ENCODE measurements around the gene MED12L. TPM values are rescaled to one million over a fixed set of nuclear protein-coding genes. Genes with fewer than 3 reads are reported as not detected.

Gene MED12L
- total RNA-seq, 1 donor from 2014 or later, result 1.4 TPM

- Mint-ChIP-seq H3K27me3 (ENCODE audit: unreplicated experiment) (no peaks in the 10 kb centered on the region), H3K36me3 (ENCODE audit: unreplicated experiment) (no peaks in the 10 kb centered on the region), H3K4me1 (ENCODE audit: unreplicated experiment) (no peaks in the 10 kb centered on the region), H3K9me3 (ENCODE audit: unreplicated experiment) (no peaks in the 10 kb centered on the region), H3K4me3 (ENCODE audit: unreplicated experiment) (no peak overlapping the region), H3K27ac (ENCODE audit: unreplicated experiment) (no peak overlapping the region)
- DNase-seq (ENCODE audit: extremely low spot score, unreplicated experiment), result no peak
- no peak for TF ChIP-seq CTCF (IDR thresholded peaks at IDR 0.05)
Observed at GRCh38 chr3:151171145-151171757, 85.8 kb downstream of the MED12L start.

DNA sequence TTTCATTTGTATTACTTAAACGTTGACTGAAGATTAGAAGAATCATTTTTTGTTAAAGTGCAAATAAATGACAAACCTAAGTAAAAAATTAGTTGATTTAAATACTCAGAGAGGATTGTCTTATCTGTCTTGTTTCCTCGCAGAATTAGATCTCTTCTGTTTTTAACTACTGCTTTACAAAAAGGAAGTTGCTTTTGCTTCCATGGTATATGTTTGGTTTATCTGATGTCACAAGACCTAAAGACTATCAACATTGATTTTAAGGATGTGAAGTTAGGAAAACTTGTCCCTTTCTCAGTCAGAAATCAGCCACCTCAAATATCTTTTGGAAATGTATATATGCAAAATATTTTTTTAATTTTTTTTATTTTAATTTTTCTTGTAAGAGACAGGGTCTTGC, 88.9 kb downstream of the MED12L start:
- H3K27me3 Mint-ChIP-seq (ENCODE audit: unreplicated experiment), result no peaks in the 10 kb centered on the region
- no peak for TF ChIP-seq CTCF (IDR thresholded peaks at IDR 0.05)
- DNase-seq (ENCODE audit: extremely low spot score, unreplicated experiment), result no peak
- no peak overlapping the region for H3K27ac Mint-ChIP-seq (ENCODE audit: unreplicated experiment)
- no peaks in the 10 kb centered on the region for H3K36me3 Mint-ChIP-seq (ENCODE audit: unreplicated experiment)
- H3K9me3 Mint-ChIP-seq (ENCODE audit: unreplicated experiment), result no peaks in the 10 kb centered on the region
- no peak overlapping the region for H3K4me3 Mint-ChIP-seq (ENCODE audit: unreplicated experiment)
- no peaks in the 10 kb centered on the region for H3K4me1 Mint-ChIP-seq (ENCODE audit: unreplicated experiment)

DNA sequence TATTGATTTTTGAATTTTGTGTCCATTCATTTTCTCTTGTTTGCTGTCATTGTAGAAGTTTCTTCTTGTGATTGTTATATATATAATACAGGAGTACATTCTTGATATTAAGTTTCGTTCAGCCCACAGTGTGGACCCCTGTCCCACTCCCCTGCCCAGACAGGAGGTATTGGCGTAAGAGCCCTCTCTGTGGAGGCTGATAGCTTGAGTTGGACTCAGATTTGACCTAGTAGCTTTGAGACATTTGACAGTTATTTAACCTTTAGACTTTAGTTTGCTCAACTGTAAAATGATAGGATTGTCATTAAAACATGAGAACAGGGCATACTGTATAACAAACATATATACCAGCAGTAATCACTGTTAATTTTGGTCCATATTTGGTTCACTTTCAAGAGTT, 90.5 kb downstream of the MED12L start:
- no peak for TF ChIP-seq CTCF (IDR thresholded peaks at IDR 0.05)
- H3K4me3 Mint-ChIP-seq (ENCODE audit: unreplicated experiment), result no peak overlapping the region
- H3K27me3 Mint-ChIP-seq (ENCODE audit: unreplicated experiment), result peaks cover 3% of the 10 kb centered on the region
- no peak for DNase-seq (ENCODE audit: extremely low spot score, unreplicated experiment)
- H3K4me1 Mint-ChIP-seq (ENCODE audit: unreplicated experiment), result no peaks in the 10 kb centered on the region
- no peaks in the 10 kb centered on the region for H3K9me3 Mint-ChIP-seq (ENCODE audit: unreplicated experiment)
- no peaks in the 10 kb centered on the region for H3K36me3 Mint-ChIP-seq (ENCODE audit: unreplicated experiment)
- H3K27ac Mint-ChIP-seq (ENCODE audit: unreplicated experiment), result no peak overlapping the region

- no peak overlapping the region for H3K4me3 Mint-ChIP-seq (ENCODE audit: unreplicated experiment)
- no peak for DNase-seq (ENCODE audit: extremely low spot score, unreplicated experiment)
Observed at GRCh38 chr3:151178208-151178845, 92.9 kb downstream of the MED12L start.

More at GRCh38 chr3:151178208-151178845, 92.9 kb downstream of the MED12L start:
- H3K4me1 Mint-ChIP-seq (ENCODE audit: unreplicated experiment), result no peaks in the 10 kb centered on the region
- H3K9me3 Mint-ChIP-seq (ENCODE audit: unreplicated experiment), result no peaks in the 10 kb centered on the region
- H3K36me3 Mint-ChIP-seq (ENCODE audit: unreplicated experiment), result no peaks in the 10 kb centered on the region
- H3K27me3 Mint-ChIP-seq (ENCODE audit: unreplicated experiment), result peaks cover 3% of the 10 kb centered on the region
- no peak for TF ChIP-seq CTCF (IDR thresholded peaks at IDR 0.05)
- no peak overlapping the region for H3K27ac Mint-ChIP-seq (ENCODE audit: unreplicated experiment)
